Measurements from ENCODE around the gene SIL1. TPM values are rescaled to one million over a fixed set of nuclear protein-coding genes. Genes with fewer than 3 reads are reported as not detected.

The SIL1 gene
- polyA plus RNA-seq, 1 experiment: 64.6 TPM

- Histone ChIP-seq H3K4me3 (ENCODE audit: low read depth, low read length) (no peak overlapping the region), H3K27ac (ENCODE audit: low read depth, low read length) (no peak overlapping the region), H3K9me3 (ENCODE audit: control insufficient read depth, insufficient read depth, low read length) (no peaks in the 10 kb centered on the region), H3K27me3 (ENCODE audit: control insufficient read depth, insufficient read depth, low read length) (no peaks in the 10 kb centered on the region)
- TF ChIP-seq CTCF (IDR thresholded peaks at IDR 0.05; ENCODE audit: low read depth, low read length): no peak
- DNase-seq (ENCODE audit: low read depth, low spot score): no peak
- ChIA-PET POLR2A (no interaction called here), CTCF (no interaction called here)
Observed at GRCh38 chr5:139065306-139065705, 132.9 kb downstream of the SIL1 start.

- Histone ChIP-seq H3K4me3 (ENCODE audit: low read depth, low read length) (no peak overlapping the region), H3K27ac (ENCODE audit: low read depth, low read length) (no peak overlapping the region), H3K9me3 (ENCODE audit: control insufficient read depth, insufficient read depth, low read length) (no peaks in the 10 kb centered on the region), H3K27me3 (ENCODE audit: control insufficient read depth, insufficient read depth, low read length) (no peaks in the 10 kb centered on the region)
- ChIA-PET POLR2A (no interaction called here), CTCF (no interaction called here)
- no peak for TF ChIP-seq CTCF (IDR thresholded peaks at IDR 0.05; ENCODE audit: low read depth, low read length)
- no peak for DNase-seq (ENCODE audit: low read depth, low spot score)
Observed at GRCh38 chr5:139064613-139065012, 133.6 kb downstream of the SIL1 start.

- POLR2A ChIA-PET: no interaction called here
- H3K9me3 ChIP-seq (ENCODE audit: control insufficient read depth, insufficient read depth, low read length): no peaks in the 10 kb centered on the region
- H3K4me3 ChIP-seq (ENCODE audit: low read depth, low read length): no peak overlapping the region
- DNase-seq (ENCODE audit: low read depth, low spot score): no peak
- no peak for TF ChIP-seq CTCF (IDR thresholded peaks at IDR 0.05; ENCODE audit: low read depth, low read length)
- H3K27ac ChIP-seq (ENCODE audit: low read depth, low read length): no peak overlapping the region
- no peaks in the 10 kb centered on the region for H3K27me3 ChIP-seq (ENCODE audit: control insufficient read depth, insufficient read depth, low read length)
- CTCF ChIA-PET: no interaction called here
Observed at GRCh38 chr5:139063664-139064054, 134.5 kb downstream of the SIL1 start.

- H3K4me3 ChIP-seq (ENCODE audit: low read depth, low read length): no peak overlapping the region
- POLR2A ChIA-PET: no interaction called here
- no peaks in the 10 kb centered on the region for H3K27me3 ChIP-seq (ENCODE audit: control insufficient read depth, insufficient read depth, low read length)
- CTCF ChIA-PET: no interaction called here
- no peak for DNase-seq (ENCODE audit: low read depth, low spot score)
- no peaks in the 10 kb centered on the region for H3K9me3 ChIP-seq (ENCODE audit: control insufficient read depth, insufficient read depth, low read length)
- TF ChIP-seq CTCF (IDR thresholded peaks at IDR 0.05; ENCODE audit: low read depth, low read length): no peak
- no peak overlapping the region for H3K27ac ChIP-seq (ENCODE audit: low read depth, low read length)
Observed at GRCh38 chr5:139062910-139063663, 135.1 kb downstream of the SIL1 start.

- H3K27ac ChIP-seq (ENCODE audit: low read depth, low read length): no peak overlapping the region
- no peak for TF ChIP-seq CTCF (IDR thresholded peaks at IDR 0.05; ENCODE audit: low read depth, low read length)
- no peaks in the 10 kb centered on the region for H3K27me3 ChIP-seq (ENCODE audit: control insufficient read depth, insufficient read depth, low read length)
- ChIA-PET POLR2A (no interaction called here), CTCF (no interaction called here)
- H3K9me3 ChIP-seq (ENCODE audit: control insufficient read depth, insufficient read depth, low read length): no peaks in the 10 kb centered on the region
- no peak overlapping the region for H3K4me3 ChIP-seq (ENCODE audit: low read depth, low read length)
- no peak for DNase-seq (ENCODE audit: low read depth, low spot score)
Observed at GRCh38 chr5:139061856-139062255, 136.3 kb downstream of the SIL1 start.
